B cell (primary cell): ENCODE measurements around the gene DNAH6.

Experiments used
- EZH2 ChIP-seq: IDR thresholded peaks from 2 replicates; pipeline ENCODE4 v1.6.1; 2012; ENCODE audit warnings: borderline replicate concordance, low read depth, mild to moderate bottlenecking, moderate library complexity, low read length; ENCODE audit not compliant: insufficient read depth, poor library complexity, severe bottlenecking
- TF ChIP-seq, protein P1 (sequence below): fragments of 200-600 bp; IDR thresholded peaks from one replicate; pipeline ENCODE4 v1.8.0; 2022; ENCODE audit warnings: antibody characterized with exemption, mild to moderate bottlenecking

DNA sequence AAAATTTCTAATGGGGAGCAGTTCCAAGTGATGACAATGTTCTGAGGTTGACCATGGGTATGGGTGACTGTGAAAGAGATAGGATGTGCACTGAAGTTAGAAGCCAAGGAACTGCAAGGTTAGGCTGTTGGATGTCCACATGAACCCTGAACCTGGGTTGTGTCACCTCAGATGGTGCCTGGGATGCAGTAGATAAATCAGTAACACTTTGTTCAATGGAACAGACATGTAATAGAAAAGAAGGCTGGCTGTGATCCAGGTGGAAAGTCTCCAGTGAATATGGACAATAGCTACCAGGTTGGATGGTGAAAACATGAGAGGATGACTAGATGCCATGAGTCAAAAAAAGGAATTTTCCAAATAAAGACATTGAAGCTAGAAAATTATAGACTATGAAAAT lies 233.1 kb downstream of the DNAH6 start:
- TF ChIP-seq, protein P1, sequence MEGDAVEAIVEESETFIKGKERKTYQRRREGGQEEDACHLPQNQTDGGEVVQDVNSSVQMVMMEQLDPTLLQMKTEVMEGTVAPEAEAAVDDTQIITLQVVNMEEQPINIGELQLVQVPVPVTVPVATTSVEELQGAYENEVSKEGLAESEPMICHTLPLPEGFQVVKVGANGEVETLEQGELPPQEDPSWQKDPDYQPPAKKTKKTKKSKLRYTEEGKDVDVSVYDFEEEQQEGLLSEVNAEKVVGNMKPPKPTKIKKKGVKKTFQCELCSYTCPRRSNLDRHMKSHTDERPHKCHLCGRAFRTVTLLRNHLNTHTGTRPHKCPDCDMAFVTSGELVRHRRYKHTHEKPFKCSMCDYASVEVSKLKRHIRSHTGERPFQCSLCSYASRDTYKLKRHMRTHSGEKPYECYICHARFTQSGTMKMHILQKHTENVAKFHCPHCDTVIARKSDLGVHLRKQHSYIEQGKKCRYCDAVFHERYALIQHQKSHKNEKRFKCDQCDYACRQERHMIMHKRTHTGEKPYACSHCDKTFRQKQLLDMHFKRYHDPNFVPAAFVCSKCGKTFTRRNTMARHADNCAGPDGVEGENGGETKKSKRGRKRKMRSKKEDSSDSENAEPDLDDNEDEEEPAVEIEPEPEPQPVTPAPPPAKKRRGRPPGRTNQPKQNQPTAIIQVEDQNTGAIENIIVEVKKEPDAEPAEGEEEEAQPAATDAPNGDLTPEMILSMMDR, result no peak
- no peak for TF ChIP-seq EZH2
